Measurements from ENCODE around the gene ANKS1A. TPM values are rescaled to one million over a fixed set of nuclear protein-coding genes. Genes with fewer than 3 reads are reported as not detected.

ANKS1A gene
- total RNA-seq, 1 experiment from 2014 or later = 14.0 TPM

GRCh38 chr6:35082046-35082732 lies 193.1 kb downstream of the ANKS1A start:
- Mint-ChIP-seq H3K4me3 (ENCODE audit: unreplicated experiment) (no peak overlapping the region), H3K27me3 (ENCODE audit: insufficient read depth, unreplicated experiment) (no peaks in the 10 kb centered on the region), H3K4me1 (ENCODE audit: insufficient read depth, unreplicated experiment) (peaks cover 4% of the 10 kb centered on the region), H3K27ac (ENCODE audit: low read depth, unreplicated experiment) (no peak overlapping the region), H3K36me3 (ENCODE audit: insufficient read depth, unreplicated experiment) (peaks cover 24% of the 10 kb centered on the region), H3K9me3 (ENCODE audit: unreplicated experiment) (no peaks in the 10 kb centered on the region)
- TF ChIP-seq CTCF (IDR thresholded peaks at IDR 0.05; ENCODE audit: unreplicated experiment) = no peak
- ChIA-PET POLR2A (interaction anchor here (0.7 kb wide), 1 partner anchor 16 kb away, joined by 3 read pairs; no protein-coding TSS in a partner anchor), CTCF (no interaction called here)
- intact Hi-C loops (cut with micrococcal nuclease) = no loop called here
- no peak for DNase-seq (ENCODE audit: unreplicated experiment)
- BruUV-seq (replicated peaks) = no TSS peak

- DNase-seq (ENCODE audit: unreplicated experiment) = no peak
- POLR2A ChIA-PET = no interaction called here
- Mint-ChIP-seq H3K9me3 (ENCODE audit: unreplicated experiment) (no peaks in the 10 kb centered on the region), H3K27me3 (ENCODE audit: insufficient read depth, unreplicated experiment) (no peaks in the 10 kb centered on the region), H3K27ac (ENCODE audit: low read depth, unreplicated experiment) (no peak overlapping the region), H3K36me3 (ENCODE audit: insufficient read depth, unreplicated experiment) (peaks cover 29% of the 10 kb centered on the region), H3K4me3 (ENCODE audit: unreplicated experiment) (no peak overlapping the region), H3K4me1 (ENCODE audit: insufficient read depth, unreplicated experiment) (peaks cover 4% of the 10 kb centered on the region)
- TF ChIP-seq CTCF (IDR thresholded peaks at IDR 0.05; ENCODE audit: unreplicated experiment) = no peak
- no TSS peak for BruUV-seq (replicated peaks)
- CTCF ChIA-PET = no interaction called here
- intact Hi-C loops (cut with micrococcal nuclease) = no loop called here
These were observed 193.8 kb downstream of the ANKS1A start for GRCh38 chr6:35082733-35083403.

GRCh38 chr6:35083507-35083906 lies 194.5 kb downstream of the ANKS1A start:
- no peak for DNase-seq (ENCODE audit: unreplicated experiment)
- POLR2A ChIA-PET = no interaction called here
- H3K4me3 Mint-ChIP-seq (ENCODE audit: unreplicated experiment) = no peak overlapping the region
- H3K27me3 Mint-ChIP-seq (ENCODE audit: insufficient read depth, unreplicated experiment) = no peaks in the 10 kb centered on the region
- CTCF ChIA-PET = interaction anchor here (0.8 kb wide), 1 partner anchor 122 kb away, joined by 3 read pairs; no protein-coding TSS in a partner anchor
- BruUV-seq (replicated peaks) = no TSS peak
- H3K9me3 Mint-ChIP-seq (ENCODE audit: unreplicated experiment) = no peaks in the 10 kb centered on the region
- no peak overlapping the region for H3K27ac Mint-ChIP-seq (ENCODE audit: low read depth, unreplicated experiment)
- peaks cover 32% of the 10 kb centered on the region for H3K36me3 Mint-ChIP-seq (ENCODE audit: insufficient read depth, unreplicated experiment)
- intact Hi-C loops (cut with micrococcal nuclease) = no loop called here
- no peak for TF ChIP-seq CTCF (IDR thresholded peaks at IDR 0.05; ENCODE audit: unreplicated experiment)
- H3K4me1 Mint-ChIP-seq (ENCODE audit: insufficient read depth, unreplicated experiment) = peaks cover 4% of the 10 kb centered on the region

- no peak for TF ChIP-seq CTCF (IDR thresholded peaks at IDR 0.05; ENCODE audit: unreplicated experiment)
- Mint-ChIP-seq H3K4me3 (ENCODE audit: unreplicated experiment) (no peak overlapping the region), H3K27me3 (ENCODE audit: insufficient read depth, unreplicated experiment) (no peaks in the 10 kb centered on the region), H3K4me1 (ENCODE audit: insufficient read depth, unreplicated experiment) (peaks cover 4% of the 10 kb centered on the region), H3K9me3 (ENCODE audit: unreplicated experiment) (no peaks in the 10 kb centered on the region), H3K27ac (ENCODE audit: low read depth, unreplicated experiment) (no peak overlapping the region), H3K36me3 (ENCODE audit: insufficient read depth, unreplicated experiment) (peaks cover 35% of the 10 kb centered on the region)
- intact Hi-C loops (cut with micrococcal nuclease) = no loop called here
- POLR2A ChIA-PET = no interaction called here
- DNase-seq (ENCODE audit: unreplicated experiment) = no peak
- CTCF ChIA-PET = interaction anchor here (0.8 kb wide), 1 partner anchor 121 kb away, joined by 3 read pairs; no protein-coding TSS in a partner anchor
- no TSS peak for BruUV-seq (replicated peaks)
These were observed 195.0 kb downstream of the ANKS1A start for GRCh38 chr6:35084041-35084491.

Data from MCF 10A (cell line).